SK-N-SH (cell line): ENCODE results near the gene LRAT. TPM values are rescaled to one million over a fixed set of nuclear protein-coding genes. Genes with fewer than 3 reads are reported as not detected.
"Not testable (repeated sequence)": the region's sequence is repeated elsewhere in the genome, so short reads cannot be mapped to it uniquely, and the experiment has no call there.

Experiments
- CTCF ChIA-PET: fragments of 300-600, 350-600 bp; formaldehyde crosslinking; extraction: SDS; loops from one replicate; lab custom pipeline; 2021; lab: Yijun Ruan, JAX
- POLR2A ChIA-PET: fragments of 350-600 bp; sonication (Branson Sonifier 250); formaldehyde crosslinking; extraction: SDS; loops from one replicate; lab custom pipeline; 2020; ENCODE audit warnings: antibody characterized with exemption, inconsistent platforms; lab: Yijun Ruan, JAX
- DNase-seq: peaks from one replicate; pipeline ENCODE4 v3.0.0; 2012
- H2AFZ ChIP-seq: fragments of 200-600 bp; sonication (generic); 2 replicates; pipeline ENCODE4 v1.8.1; 2016; ENCODE audit warnings: antibody characterized with exemption, mild to moderate bottlenecking, low read depth
- H3F3A ChIP-seq: fragments of 200-600 bp; sonication (generic); replicated peaks from 2 replicates; pipeline ENCODE3; 2016; ENCODE audit warnings: antibody characterized with exemption, mild to moderate bottlenecking; ENCODE audit not compliant: insufficient read depth
- H3K27ac ChIP-seq, 2 experiments: fragments of 200-500 bp in 1 of 2; fragments of 200-600 bp in 1 of 2; sonication (Bioruptor generic) in 1 of 2; sonication (generic), shearing (Covaris generic) in 1 of 2; 2 replicates each; pipeline versions ENCODE4 v1.5.1 to v1.6.1; 2014 to 2016; ENCODE audit warnings: low read depth in 2 of 2, inconsistent platforms in 1 of 2, low read length in 1 of 2, mild to moderate bottlenecking in 1 of 2, mixed read lengths in 1 of 2
- H3K27me3 ChIP-seq: fragments of 200-600 bp; sonication (generic), shearing (Covaris generic); 2 replicates; pipeline ENCODE4 v1.6.1; 2016; ENCODE audit warnings: mixed run types; ENCODE audit not compliant: insufficient read depth
- H3K36me3 ChIP-seq, 2 experiments: fragments of 200-500 bp in 1 of 2; fragments of 200-600 bp in 1 of 2; sonication (Bioruptor generic) in 1 of 2; sonication (generic) in 1 of 2; replicated peaks in 1 of 2; 2 replicates each; pipeline versions ENCODE3 to v1.5.1; 2014 to 2016; ENCODE audit warnings: low read length in 1 of 2, mild to moderate bottlenecking in 1 of 2; ENCODE audit not compliant: insufficient read depth in 2 of 2, control insufficient read depth in 1 of 2
- H3K4me1 ChIP-seq, 2 experiments: fragments of 200-500 bp in 1 of 2; fragments of 200-600 bp in 1 of 2; sonication (Bioruptor generic) in 1 of 2; sonication (generic), shearing (Covaris generic) in 1 of 2; 2 replicates each; pipeline versions ENCODE4 v1.5.1 to v1.6.1; 2014 to 2016; ENCODE audit warnings: low read depth in 1 of 2, low read length in 1 of 2, mixed run types in 1 of 2; ENCODE audit not compliant: insufficient read depth in 2 of 2, control insufficient read depth in 1 of 2
- H3K4me2 ChIP-seq: fragments of 200-600 bp; sonication (generic), shearing (Covaris generic); 2 replicates; pipeline ENCODE4 v1.6.1; 2017; ENCODE audit warnings: mixed run types
- H3K4me3 ChIP-seq, 2 experiments: fragments of 200-500 bp in 1 of 2; fragments of 200-600 bp in 1 of 2; sonication (Bioruptor generic) in 1 of 2; sonication (generic), shearing (Covaris generic) in 1 of 2; 2 replicates each; pipeline versions ENCODE4 v1.5.1 to v1.8.1; 2014 to 2016; ENCODE audit warnings: low read depth in 2 of 2, inconsistent platforms in 1 of 2, low read length in 1 of 2, mild to moderate bottlenecking in 1 of 2, mixed read lengths in 1 of 2, moderate library complexity in 1 of 2
- H3K79me2 ChIP-seq: fragments of 200-600 bp; sonication (generic); 2 replicates; pipeline ENCODE4 v1.8.1; 2017; ENCODE audit warnings: mild to moderate bottlenecking; ENCODE audit not compliant: insufficient read depth
- H3K9ac ChIP-seq: fragments of 200-600 bp; sonication (generic); 2 replicates; pipeline ENCODE4 v1.6.1; 2017; ENCODE audit warnings: mixed run types
- H3K9me2 ChIP-seq: fragments of 200-600 bp; sonication (generic); 2 replicates; pipeline ENCODE4 v1.6.1; 2017; ENCODE audit warnings: mixed run types
- H3K9me3 ChIP-seq: fragments of 200-600 bp; sonication (generic); 2 replicates; pipeline ENCODE4 v1.6.1; 2017; ENCODE audit warnings: mixed run types, mild to moderate bottlenecking, moderate library complexity
- H4K20me1 ChIP-seq: fragments of 200-600 bp; sonication (generic); 2 replicates; pipeline ENCODE4 v1.6.1; 2017; ENCODE audit warnings: mild to moderate bottlenecking, mixed run types; ENCODE audit not compliant: insufficient read depth
- ELF1 ChIP-seq: IDR thresholded peaks from 2 replicates; pipeline ENCODE4 v1.4.0; 2012
- FOXJ3 ChIP-seq: sonication (generic); formaldehyde crosslinking; IDR thresholded peaks from 2 replicates; pipeline ENCODE4 v1.5.1; 2020; ENCODE audit warnings: mild to moderate bottlenecking, missing genetic modification reagents
- IRF3 ChIP-seq: fragments of 150-350 bp; IDR thresholded peaks from 2 replicates; pipeline ENCODE4 v1.6.1; 2016; ENCODE audit warnings: mild to moderate bottlenecking, low read depth, low read length
- MEF2A ChIP-seq: IDR thresholded peaks from 2 replicates; pipeline ENCODE4 v1.4.0; 2012; ENCODE audit warnings: low read depth, borderline replicate concordance
- RAD21 ChIP-seq: IDR thresholded peaks from 2 replicates; pipeline ENCODE4 v1.6.1; 2012; ENCODE audit warnings: mild to moderate bottlenecking, low read length
- REST ChIP-seq: IDR thresholded peaks from 2 replicates; pipeline ENCODE4 v1.6.1; 2012; ENCODE audit warnings: mild to moderate bottlenecking, low read depth, low read length, moderate library complexity
- RFX5 ChIP-seq: IDR thresholded peaks from 2 replicates; pipeline ENCODE4 v1.6.1; 2012; ENCODE audit warnings: mild to moderate bottlenecking, improper control_type of control experiment, low read length
- RXRA ChIP-seq: IDR thresholded peaks from 2 replicates; pipeline ENCODE4 v1.4.0; 2012; ENCODE audit warnings: low read depth, mild to moderate bottlenecking, borderline replicate concordance
- SMC3 ChIP-seq: IDR thresholded peaks from 2 replicates; pipeline ENCODE4 v1.6.1; 2012; ENCODE audit warnings: low read depth, low read length, improper control_type of control experiment
- TCF12 ChIP-seq: IDR thresholded peaks from 2 replicates; pipeline ENCODE4 v1.4.0; 2012
- WGBS: methylation state at CpG from one replicate; pipeline ENCODE4 v1.1.6; 2017; ENCODE audit warnings: low lambda C conversion rate; 5-methylcytosine and 5-hydroxymethylcytosine counted together
- polyA plus RNA-seq, 3 experiments: library from polyadenylated mRNA; depleted of rRNA; stranded (reverse); fragments of >200 nt; gene quantifications; 2 replicates each; pipeline ENCODE4 v1.2.3, GENCODE V29; 2012

The LRAT gene
- polyA plus RNA-seq, 1 of the 3 experiments (the other 2 are of a cell fraction) = not detected

- no peak for DNase-seq
- H3K9me2 ChIP-seq = no peaks in the 10 kb centered on the region
- POLR2A ChIA-PET = no interaction called here
- H3K27ac ChIP-seq = no peak overlapping the region
- H3K4me1 ChIP-seq = peaks cover 0 to 4% of the 10 kb centered on the region in 2 experiments; a peak in 1 of 4 replicates
- 8% methylated on average over 3 of the region's 3 CpGs for WGBS
- no peak overlapping the region for H3K9ac ChIP-seq
- CTCF ChIA-PET = no interaction called here
- H3K4me3 ChIP-seq = no peak overlapping the region
- H4K20me1 ChIP-seq = no peaks in the 10 kb centered on the region
- no peak overlapping the region for H3K4me2 ChIP-seq
- H2AFZ ChIP-seq = no peak overlapping the region
- no peaks in the 10 kb centered on the region for H3K79me2 ChIP-seq
- H3K9me3 ChIP-seq = no peaks in the 10 kb centered on the region
- no peaks in the 10 kb centered on the region for H3K27me3 ChIP-seq
- no peaks in the 10 kb centered on the region for H3K36me3 ChIP-seq
- no peaks in the 10 kb centered on the region for H3F3A ChIP-seq
- TF ChIP-seq SMC3 = no peak
- no peak for TF ChIP-seq MEF2A
- TF ChIP-seq RAD21 = no peak
- no peak for TF ChIP-seq RFX5
- TF ChIP-seq REST = no peak
- TF ChIP-seq ELF1 = no peak
- no peak for TF ChIP-seq TCF12
- TF ChIP-seq, all 33 proteins: peak for 0
Measured at GRCh38 chr4:154720618-154721267, 23.1 kb upstream of the LRAT start.

DNA sequence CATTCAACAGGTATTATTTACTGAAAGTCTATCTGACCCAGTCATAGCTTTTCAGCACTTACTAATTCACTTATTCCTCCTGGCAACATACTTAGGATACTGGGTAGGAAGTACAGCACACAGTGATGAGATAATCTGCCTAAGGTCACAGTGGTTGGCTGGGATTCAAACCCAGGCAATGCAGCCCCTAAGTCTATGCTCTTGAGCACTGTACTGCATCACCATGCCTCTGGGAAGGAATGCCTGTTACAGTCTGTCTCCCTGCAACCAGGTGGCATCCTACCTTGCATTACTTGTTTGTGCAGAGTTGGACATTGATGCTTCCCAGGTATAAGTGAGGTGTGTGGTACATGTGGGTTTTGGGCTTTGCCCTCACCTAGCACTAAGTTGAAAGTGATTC lies 21.5 kb upstream of the LRAT start:
- Histone ChIP-seq H3K4me3 (no peak overlapping the region), H4K20me1 (no peaks in the 10 kb centered on the region), H3K27ac (no peak overlapping the region), H3F3A (no peaks in the 10 kb centered on the region), H2AFZ (no peak overlapping the region), H3K79me2 (no peaks in the 10 kb centered on the region), H3K4me2 (no peak overlapping the region), H3K36me3 (no peaks in the 10 kb centered on the region), H3K9me3 (no peaks in the 10 kb centered on the region), H3K9ac (no peak overlapping the region), H3K9me2 (no peaks in the 10 kb centered on the region), H3K4me1 (peaks cover 0 to 4% of the 10 kb centered on the region in 2 experiments; a peak in 1 of 4 replicates), H3K27me3 (no peaks in the 10 kb centered on the region)
- DNase-seq = no peak
- CTCF ChIA-PET = interaction anchor here (0.5 to 1.1 kb wide), 2 partner anchors 21 to 62 kb away, joined by 3 read pairs; no protein-coding TSS in a partner anchor
- TF ChIP-seq FOXJ3 (CRISPR knock-in tag) (no peak), IRF3 (no peak), RXRA (no peak)
- POLR2A ChIA-PET = no interaction called here

DNA sequence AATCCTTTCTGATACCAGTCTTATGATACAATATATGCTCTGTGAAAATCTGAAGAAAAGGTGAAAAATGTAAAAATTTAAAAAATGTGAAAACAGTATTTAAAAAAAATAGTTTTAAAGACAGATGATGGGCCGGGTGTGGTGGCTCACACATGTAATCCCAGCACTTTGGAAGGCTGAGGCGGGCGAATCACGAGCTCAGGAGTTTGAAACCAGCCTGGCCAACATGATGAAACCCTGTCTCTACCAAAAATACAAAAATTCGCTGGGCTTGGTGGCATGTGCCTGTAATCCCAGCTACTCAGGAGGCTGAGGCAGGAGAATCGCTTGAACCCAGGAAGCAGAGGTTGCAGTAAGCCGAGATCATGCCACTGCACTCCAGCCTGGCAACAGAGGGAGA lies 20.2 kb upstream of the LRAT start:
- H3K36me3 ChIP-seq, H3K4me3 ChIP-seq, H2AFZ ChIP-seq, H3K27ac ChIP-seq, H3K9ac ChIP-seq, DNase-seq, H3K4me1 ChIP-seq, H3K9me2 ChIP-seq, H3K27me3 ChIP-seq, H3K4me2 ChIP-seq, H3K9me3 ChIP-seq, H4K20me1 ChIP-seq, H3F3A ChIP-seq, POLR2A ChIA-PET, H3K79me2 ChIP-seq: not testable (repeated sequence)
- WGBS = 6% methylated on average over 6 of the region's 7 CpGs
- CTCF ChIA-PET = interaction anchor here (1.1 kb wide), 1 partner anchor 63 kb away, joined by 3 read pairs; no protein-coding TSS in a partner anchor
